Activated B cell treated with CpG ODN at 0.5 μM for 24 hours (primary cell): ENCODE data around the gene OR1M1. TPM values are rescaled to one million over a fixed set of nuclear protein-coding genes. Genes with fewer than 3 reads are reported as not detected.
"Not testable (repeated sequence)": the region's sequence is repeated elsewhere in the genome, so short reads cannot be mapped to it uniquely, and the experiment has no call there.

Source experiments
- ATAC-seq: fragments of 200-7000 bp; cut with Tn5 transposase; one replicate; pipeline ENCODE4 v1.10.0; 2021; ENCODE audit warnings: low read depth, mild to moderate bottlenecking, moderate library complexity
- CTCF ChIA-PET: fragments of 350-600 bp; sonication (Branson Sonifier 250); formaldehyde crosslinking; loops from one replicate; lab custom pipeline; 2021; ENCODE audit warnings: antibody characterized with exemption; lab: Charles Lee
- POLR2A ChIA-PET: fragments of 350-600 bp; sonication (Branson Sonifier 250); formaldehyde crosslinking; loops from one replicate; lab custom pipeline; 2021; ENCODE audit warnings: antibody characterized with exemption; lab: Charles Lee
- DNase-seq: peaks from one replicate; pipeline ENCODE4 v3.0.0; 2022
- H3K27ac Mint-ChIP-seq: one replicate; pipeline ENCODE4 v1.8.0; 2020; ENCODE audit warnings: mixed read lengths
- H3K27me3 Mint-ChIP-seq: one replicate; pipeline ENCODE4 v1.8.0; 2021; ENCODE audit warnings: mixed read lengths
- H3K36me3 Mint-ChIP-seq: one replicate; pipeline ENCODE4 v1.8.0; 2021; ENCODE audit warnings: low read depth, mixed read lengths
- H3K4me1 Mint-ChIP-seq: one replicate; pipeline ENCODE4 v1.8.0; 2021; ENCODE audit warnings: mixed read lengths
- H3K4me3 Mint-ChIP-seq: one replicate; pipeline ENCODE4 v1.8.0; 2020; ENCODE audit warnings: mild to moderate bottlenecking, mixed read lengths
- H3K9me3 Mint-ChIP-seq: one replicate; pipeline ENCODE4 v1.8.0; 2020; ENCODE audit warnings: mixed read lengths
- CTCF ChIP-seq: fragments of 200-600 bp; IDR thresholded peaks from one replicate; pipeline ENCODE4 v1.8.0; 2022; ENCODE audit warnings: antibody characterized with exemption, mild to moderate bottlenecking
- intact Hi-C: fragments of 100-400 bp; cut with micrococcal nuclease; formaldehyde crosslinking; loops from one replicate; pipeline ENCODE4 v1.15.1; 2024
- total RNA-seq: library from RNA; stranded (reverse); gene quantifications from 2 replicates; pipeline ENCODE4 v1.2.3, GENCODE V29; 2022

OR1M1 gene
- total RNA-seq, 1 donor from 2014 or later = not detected

DNA sequence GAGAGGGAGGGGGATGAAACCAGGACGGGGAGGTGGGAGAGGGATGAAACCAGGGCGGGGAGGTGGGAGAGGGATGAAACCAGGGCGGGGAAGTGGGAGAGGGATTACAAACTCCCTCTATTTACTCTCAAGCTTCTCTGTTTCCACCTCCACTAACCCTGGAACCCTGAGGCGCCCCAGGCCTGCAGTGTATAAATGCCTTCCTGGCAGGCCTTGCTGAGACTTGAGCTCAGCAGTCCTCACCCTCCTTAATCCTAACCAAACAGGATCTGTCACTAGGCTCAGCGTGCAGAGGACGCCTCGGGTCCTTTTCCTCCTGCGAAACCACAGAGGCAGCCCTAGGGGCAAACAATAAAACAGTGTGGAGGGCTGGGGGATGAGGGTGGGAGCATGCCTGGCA is 32.1 kb upstream of the OR1M1 start:
- intact Hi-C loops = no loop called here
- no peak overlapping the region for H3K27ac Mint-ChIP-seq
- no peaks in the 10 kb centered on the region for H3K27me3 Mint-ChIP-seq
- H3K4me1 Mint-ChIP-seq = no peaks in the 10 kb centered on the region
- CTCF ChIA-PET = no interaction called here
- no peak for TF ChIP-seq CTCF
- no peaks in the 10 kb centered on the region for H3K36me3 Mint-ChIP-seq
- no peak overlapping the region for H3K4me3 Mint-ChIP-seq
- DNase-seq (no peak), ATAC-seq (no peak)
- peaks cover 4% of the 10 kb centered on the region for H3K9me3 Mint-ChIP-seq
- POLR2A ChIA-PET = no interaction called here

DNA sequence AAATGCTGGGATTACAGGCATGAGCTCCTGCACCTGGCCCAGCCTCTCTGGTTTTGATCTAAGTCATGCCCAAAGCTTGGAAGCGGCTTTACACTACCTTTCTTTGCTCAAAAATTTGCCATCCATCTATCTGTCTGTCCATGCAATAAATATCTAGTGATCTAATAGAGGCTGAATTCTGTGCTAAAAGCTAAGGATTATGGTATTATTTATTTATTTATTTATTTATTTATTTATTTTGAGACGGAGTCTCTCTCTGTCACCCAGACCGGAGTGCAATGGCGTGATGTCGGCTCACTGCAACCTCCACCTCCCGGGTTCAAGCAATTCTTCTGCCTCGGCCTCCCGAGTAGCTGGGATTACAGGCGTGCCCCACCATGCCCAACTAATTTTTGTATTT is 30.7 kb upstream of the OR1M1 start:
- H3K4me3 Mint-ChIP-seq, H3K36me3 Mint-ChIP-seq, ATAC-seq, H3K9me3 Mint-ChIP-seq, intact Hi-C loops, H3K27ac Mint-ChIP-seq, DNase-seq, H3K27me3 Mint-ChIP-seq, H3K4me1 Mint-ChIP-seq, CTCF ChIA-PET: not testable (repeated sequence)
- POLR2A ChIA-PET = interaction anchor here (0.6 kb wide), 1 partner anchor 900 kb away, joined by 6 read pairs; no protein-coding TSS in a partner anchor

DNA sequence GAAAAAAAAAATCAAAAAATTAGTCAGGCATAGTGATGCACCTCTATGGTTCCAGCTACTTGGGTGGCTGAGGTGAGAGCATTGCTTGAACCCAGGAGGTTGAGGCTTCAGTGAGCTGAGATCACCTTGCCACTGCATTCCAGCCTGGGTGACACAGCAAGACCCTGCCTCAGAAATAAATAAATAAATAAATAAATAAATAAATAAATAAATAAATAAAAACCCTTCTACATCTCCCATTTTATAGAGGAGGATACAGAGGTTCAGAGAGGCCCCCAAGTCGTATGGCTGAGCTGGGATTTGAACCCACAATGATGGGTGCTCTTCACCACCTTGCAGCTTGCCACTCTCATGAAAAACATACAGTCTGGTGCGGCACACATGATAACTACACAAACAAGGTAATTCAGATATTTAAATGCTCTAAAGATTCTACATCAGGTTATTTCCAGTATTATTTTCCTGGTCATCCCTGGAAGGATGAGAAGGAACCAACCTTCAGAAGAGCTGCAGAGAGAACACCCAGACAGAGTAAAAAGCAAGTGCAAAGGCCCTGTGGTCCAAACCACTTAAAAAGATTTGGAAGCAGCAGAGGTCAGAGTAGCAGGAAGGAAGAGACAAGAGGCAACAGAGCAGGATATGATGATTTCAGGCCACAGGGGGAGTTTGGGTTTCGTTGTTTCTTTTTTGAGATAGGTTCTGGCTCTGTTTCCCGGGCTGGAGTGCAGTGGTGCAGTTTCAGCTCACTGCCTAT is 29.2 kb upstream of the OR1M1 start:
- no peak overlapping the region for H3K4me3 Mint-ChIP-seq
- intact Hi-C loops = no loop called here

GRCh38 chr19:9058905-9059667 is 27.8 kb upstream of the OR1M1 start:
- ChIA-PET CTCF (no interaction called here), POLR2A (no interaction called here)
- H3K27me3 Mint-ChIP-seq = no peaks in the 10 kb centered on the region
- DNase-seq = no peak
- H3K36me3 Mint-ChIP-seq = no peaks in the 10 kb centered on the region
- H3K27ac Mint-ChIP-seq = no peak overlapping the region
- no peak for TF ChIP-seq CTCF
- no peak overlapping the region for H3K4me3 Mint-ChIP-seq
- peaks cover 4% of the 10 kb centered on the region for H3K9me3 Mint-ChIP-seq
- no peaks in the 10 kb centered on the region for H3K4me1 Mint-ChIP-seq
- intact Hi-C loops = no loop called here
- no peak for ATAC-seq

More for the DNA sequence above, 29.2 kb upstream of the OR1M1 start:
- POLR2A ChIA-PET = no interaction called here
- no peaks in the 10 kb centered on the region for H3K36me3 Mint-ChIP-seq
- CTCF ChIA-PET = no interaction called here
- no peaks in the 10 kb centered on the region for H3K4me1 Mint-ChIP-seq
- no peaks in the 10 kb centered on the region for H3K27me3 Mint-ChIP-seq
- ATAC-seq (no peak), DNase-seq (no peak)
- no peak overlapping the region for H3K27ac Mint-ChIP-seq
- no peak for TF ChIP-seq CTCF
- peaks cover 4% of the 10 kb centered on the region for H3K9me3 Mint-ChIP-seq

- H3K27me3 Mint-ChIP-seq = no peaks in the 10 kb centered on the region
- no peak overlapping the region for H3K27ac Mint-ChIP-seq
- ATAC-seq (no peak), DNase-seq (no peak)
- CTCF ChIA-PET = no interaction called here
- no peaks in the 10 kb centered on the region for H3K36me3 Mint-ChIP-seq
- intact Hi-C loops = no loop called here
- POLR2A ChIA-PET = no interaction called here
- TF ChIP-seq CTCF = no peak
- H3K9me3 Mint-ChIP-seq = peaks cover 4% of the 10 kb centered on the region
- no peak overlapping the region for H3K4me3 Mint-ChIP-seq
- no peaks in the 10 kb centered on the region for H3K4me1 Mint-ChIP-seq
Observed at GRCh38 chr19:9060564-9061340, 26.1 kb upstream of the OR1M1 start.
